ENCODE measurements around the gene ZNF750.
A peak's percentile ranks its signal among the peaks of the same experiment; 100 is the strongest.

ZNF750 gene

DNA sequence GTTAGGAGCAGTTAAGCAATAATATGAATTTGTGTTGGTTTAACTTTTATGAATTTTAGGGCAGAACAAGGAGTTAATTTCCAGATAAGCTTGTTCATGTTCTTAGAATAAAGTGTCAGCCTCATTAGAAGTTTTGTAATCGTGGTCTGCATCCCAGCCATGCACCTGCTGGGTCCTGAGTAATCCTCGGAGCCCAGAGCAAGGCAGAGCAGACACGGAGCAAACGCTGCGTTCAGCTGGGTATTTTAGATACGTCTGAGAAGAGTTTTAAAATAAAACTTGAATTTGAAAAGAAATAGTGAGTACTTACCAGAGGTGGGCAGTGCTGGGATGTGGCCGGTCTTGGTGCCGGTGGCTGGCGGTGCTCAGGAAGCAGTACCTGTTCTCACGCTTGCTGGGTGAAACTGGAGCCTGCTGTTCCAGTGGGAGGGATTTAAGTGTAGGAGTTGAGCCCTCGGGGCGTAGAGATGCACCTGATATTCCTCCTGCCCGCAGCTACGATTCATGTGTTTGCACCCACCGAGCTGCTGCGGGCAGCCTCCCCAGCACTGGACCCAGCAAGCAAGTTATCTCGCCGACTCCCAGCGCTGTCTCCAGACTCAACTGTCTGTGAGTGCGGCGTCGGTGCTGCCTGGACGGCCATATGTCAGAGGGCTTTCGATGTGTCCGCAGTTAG is at the start of gene ZNF750:
ZNF750 (minus strand) TSS at position 406 of the 676 bp plus-strand sequence. CDS start 7,568 bp downstream, outside the sequence.
- H3K4me3 ChIP-seq (ENCODE audit: low read depth in 1 of 5, low read length in 5 of 5): peak within 1 kb of the TSS in 1 of 5 donors; percentile 29
- peaks cover 4 to 55% (median 27%) of the 10 kb centered on the region in 5 donors for H3K4me1 ChIP-seq (ENCODE audit: control insufficient read depth in 5 of 5, insufficient read depth in 5 of 5, low read length in 5 of 5)
- H3K27me3 ChIP-seq (ENCODE audit: control insufficient read depth in 5 of 5, insufficient read depth in 4 of 5, low read length in 5 of 5): no peaks in the 10 kb centered on the region
- peak within 1 kb of the TSS in 1 of 5 donors; percentile 3 for H3K9ac ChIP-seq (ENCODE audit: low read length in 5 of 5)
- H3K36me3 ChIP-seq (ENCODE audit: control insufficient read depth in 5 of 5, insufficient read depth in 5 of 5, low read length in 5 of 5): no peaks in the 10 kb centered on the region
- H3K27ac ChIP-seq (ENCODE audit: low read depth, low read length): peak within 1 kb of the TSS; percentile 47
- no peaks in the 10 kb centered on the region for H3K9me3 ChIP-seq (ENCODE audit: control insufficient read depth in 5 of 5, low read length in 5 of 5)

DNA sequence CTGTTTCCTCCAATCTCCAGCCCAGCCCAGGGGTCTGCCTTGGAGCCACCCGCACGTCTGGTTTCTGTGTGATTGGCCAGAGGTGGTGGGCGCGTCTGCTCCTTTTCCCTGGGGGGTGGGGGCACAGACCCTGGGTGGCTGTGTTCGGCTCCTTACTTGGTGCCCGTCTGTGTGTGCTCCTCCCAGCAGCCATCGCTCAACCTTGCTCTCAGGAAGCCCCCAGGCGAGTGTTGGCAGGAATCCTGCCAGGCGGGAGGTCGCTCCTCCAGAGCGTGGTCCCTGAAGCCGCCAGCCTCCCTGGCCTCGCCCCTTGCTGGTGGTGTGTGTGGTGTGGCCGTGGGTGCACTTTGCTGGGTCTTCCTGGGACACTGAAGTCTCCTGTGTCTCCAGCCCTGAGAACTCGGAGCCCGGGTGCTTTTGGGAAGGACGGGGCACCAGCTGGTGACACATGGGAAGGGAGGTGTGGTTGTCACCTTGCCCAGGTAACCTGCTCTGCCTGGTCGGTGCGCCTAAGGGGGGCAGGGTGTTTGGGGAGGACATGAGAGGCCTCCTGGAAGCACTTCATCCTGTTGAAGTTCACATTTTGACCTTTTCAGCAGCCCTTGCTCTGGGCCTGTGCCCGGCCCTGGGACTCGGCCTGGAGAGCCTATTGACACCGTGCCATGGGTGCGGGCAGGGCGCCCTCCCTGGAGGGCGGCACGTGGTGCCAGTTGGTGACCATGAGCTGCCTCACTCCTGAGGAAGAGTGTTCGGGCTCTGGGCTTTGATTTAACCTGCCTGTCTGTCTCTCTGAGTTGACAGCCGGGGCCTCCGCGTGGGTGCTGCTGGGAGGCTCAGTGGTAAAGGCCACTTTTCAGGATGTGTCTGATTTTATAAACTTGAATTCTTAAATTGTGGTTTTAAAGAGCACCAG is 49.0 kb upstream of the ZNF750 start:
- H3K9me3 ChIP-seq (ENCODE audit: control insufficient read depth in 5 of 5, low read length in 5 of 5): no peaks in the 10 kb centered on the region
- H3K27me3 ChIP-seq (ENCODE audit: control insufficient read depth in 5 of 5, insufficient read depth in 4 of 5, low read length in 5 of 5): peaks cover 0 to 3% (median 0%) of the 10 kb centered on the region in 5 donors
- H3K9ac ChIP-seq (ENCODE audit: low read length in 5 of 5): peak overlapping the region in 2 of 5 donors; percentile 29 to 39
- H3K4me3 ChIP-seq (ENCODE audit: low read depth in 1 of 5, low read length in 5 of 5): no peak overlapping the region
- peaks cover 0 to 14% (median 0%) of the 10 kb centered on the region in 5 donors for H3K36me3 ChIP-seq (ENCODE audit: control insufficient read depth in 5 of 5, insufficient read depth in 5 of 5, low read length in 5 of 5)
- peaks cover 8 to 72% (median 49%) of the 10 kb centered on the region in 5 donors for H3K4me1 ChIP-seq (ENCODE audit: control insufficient read depth in 5 of 5, insufficient read depth in 5 of 5, low read length in 5 of 5)
- no peak overlapping the region for H3K27ac ChIP-seq (ENCODE audit: low read depth, low read length)

DNA sequence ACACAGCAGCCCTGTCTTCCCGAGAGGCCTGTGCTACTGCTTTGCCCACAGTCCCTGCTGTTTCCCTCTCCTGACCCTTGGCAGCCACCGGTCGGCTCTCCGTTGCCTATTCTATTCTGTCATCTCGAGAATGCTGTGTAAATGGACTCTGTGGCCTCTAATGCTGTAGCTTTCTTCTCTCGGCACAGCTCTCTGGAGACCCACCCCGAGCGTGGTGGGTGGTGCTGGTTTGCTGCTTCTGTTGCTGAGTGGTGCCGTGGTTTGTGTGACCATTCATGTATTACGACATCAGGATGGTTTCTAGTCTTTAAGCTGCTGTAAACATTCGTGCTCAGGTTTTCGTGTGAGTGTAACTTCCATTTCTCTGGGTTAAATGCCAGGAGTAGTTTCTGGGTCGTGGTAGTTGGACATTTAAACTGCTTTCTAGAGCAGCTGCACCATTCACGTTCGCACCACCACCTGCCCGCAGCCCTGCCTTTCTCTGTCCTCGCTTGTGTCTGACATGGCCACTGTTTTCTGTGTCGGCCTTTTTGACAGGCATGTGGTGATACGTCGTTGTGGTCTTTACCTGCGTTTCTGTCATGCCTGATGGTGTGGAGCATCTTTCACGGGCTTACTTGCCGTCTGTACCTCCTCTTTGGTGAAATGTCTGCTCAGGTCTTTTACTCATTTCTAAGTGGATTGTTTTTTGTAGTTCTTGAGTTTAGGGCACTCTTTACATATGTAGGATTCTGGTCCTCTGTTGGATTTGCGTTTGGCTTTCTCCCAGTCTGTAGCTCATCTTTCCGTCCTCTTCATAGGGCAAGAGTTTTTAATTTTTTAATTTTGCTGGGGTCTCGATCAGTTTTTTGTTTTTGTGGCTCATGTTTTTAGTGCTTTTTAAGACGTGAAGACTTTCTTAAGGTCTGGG is 47.7 kb upstream of the ZNF750 start:
- no peaks in the 10 kb centered on the region for H3K9me3 ChIP-seq (ENCODE audit: control insufficient read depth in 5 of 5, low read length in 5 of 5)
- H3K4me3 ChIP-seq (ENCODE audit: low read depth in 1 of 5, low read length in 5 of 5): no peak overlapping the region
- peaks cover 0 to 3% (median 0%) of the 10 kb centered on the region in 5 donors for H3K27me3 ChIP-seq (ENCODE audit: control insufficient read depth in 5 of 5, insufficient read depth in 4 of 5, low read length in 5 of 5)
- H3K9ac ChIP-seq (ENCODE audit: low read length in 5 of 5): no peak overlapping the region
- peaks cover 8 to 68% (median 49%) of the 10 kb centered on the region in 5 donors for H3K4me1 ChIP-seq (ENCODE audit: control insufficient read depth in 5 of 5, insufficient read depth in 5 of 5, low read length in 5 of 5)
- H3K27ac ChIP-seq (ENCODE audit: low read depth, low read length): no peak overlapping the region
- H3K36me3 ChIP-seq (ENCODE audit: control insufficient read depth in 5 of 5, insufficient read depth in 5 of 5, low read length in 5 of 5): peaks cover 0 to 14% (median 0%) of the 10 kb centered on the region in 5 donors

DNA sequence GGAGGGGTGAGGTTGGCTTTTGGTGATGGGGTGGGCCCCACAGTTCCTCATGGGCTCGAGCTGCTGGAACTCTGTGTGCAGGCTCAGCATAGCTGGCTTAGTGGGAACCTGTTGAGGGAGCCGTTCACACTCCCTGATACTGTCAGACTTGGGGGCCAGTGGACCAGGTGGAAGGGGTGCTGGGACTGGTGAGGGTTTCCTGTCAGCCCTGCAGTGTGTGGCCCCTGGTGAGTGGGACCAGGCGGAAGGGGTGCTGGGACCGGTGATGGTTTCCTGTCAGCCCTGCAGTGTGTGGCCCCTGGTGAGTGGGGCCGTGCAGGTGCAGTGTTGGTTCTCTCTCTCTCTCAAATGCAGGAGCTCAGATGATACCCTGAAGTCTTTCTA is 45.1 kb upstream of the ZNF750 start:
- Histone ChIP-seq H3K27me3 (ENCODE audit: control insufficient read depth in 5 of 5, insufficient read depth in 4 of 5, low read length in 5 of 5) (no peaks in the 10 kb centered on the region), H3K9ac (ENCODE audit: low read length in 5 of 5) (no peak overlapping the region), H3K9me3 (ENCODE audit: control insufficient read depth in 5 of 5, low read length in 5 of 5) (no peaks in the 10 kb centered on the region), H3K36me3 (ENCODE audit: control insufficient read depth in 5 of 5, insufficient read depth in 5 of 5, low read length in 5 of 5) (peaks cover 0 to 5% (median 0%) of the 10 kb centered on the region in 5 donors), H3K27ac (ENCODE audit: low read depth, low read length) (peak overlapping the region; percentile 10), H3K4me3 (ENCODE audit: low read depth in 1 of 5, low read length in 5 of 5) (no peak overlapping the region), H3K4me1 (ENCODE audit: control insufficient read depth in 5 of 5, insufficient read depth in 5 of 5, low read length in 5 of 5) (peaks cover 9 to 77% (median 59%) of the 10 kb centered on the region in 5 donors)

DNA sequence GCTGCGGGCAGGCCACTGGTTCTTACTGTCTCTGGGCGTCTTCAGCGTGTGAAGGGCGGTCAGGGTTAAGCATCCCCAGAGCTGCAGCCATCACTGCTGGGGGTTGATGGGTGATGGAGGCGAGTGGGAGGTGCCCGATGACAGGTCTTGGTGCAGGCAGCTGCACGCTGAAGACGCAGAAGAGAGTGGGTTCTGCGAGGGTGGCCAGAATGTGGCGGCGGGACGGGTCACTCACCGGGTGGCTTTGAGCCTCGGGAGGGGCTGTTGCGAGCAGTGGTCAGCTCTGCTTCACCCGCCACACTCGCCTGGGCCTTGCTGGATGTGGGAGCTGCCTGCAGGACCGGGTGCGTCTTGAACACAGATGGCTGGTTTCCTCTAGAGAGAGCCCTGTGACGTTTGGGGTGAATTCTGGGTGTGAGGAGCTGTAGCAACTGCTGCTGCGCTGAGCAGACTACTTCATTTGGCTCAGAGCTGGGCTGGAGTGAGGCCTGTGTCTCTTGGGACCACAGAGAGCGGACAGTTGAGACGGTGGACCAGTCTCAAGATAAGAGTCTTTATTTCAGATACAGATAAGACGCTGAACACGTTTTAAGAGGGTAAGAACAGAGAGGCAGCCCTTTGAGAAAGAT is 44.6 kb upstream of the ZNF750 start:
- no peak overlapping the region for H3K4me3 ChIP-seq (ENCODE audit: low read depth in 1 of 5, low read length in 5 of 5)
- H3K9ac ChIP-seq (ENCODE audit: low read length in 5 of 5): no peak overlapping the region
- no peaks in the 10 kb centered on the region for H3K9me3 ChIP-seq (ENCODE audit: control insufficient read depth in 5 of 5, low read length in 5 of 5)
- H3K4me1 ChIP-seq (ENCODE audit: control insufficient read depth in 5 of 5, insufficient read depth in 5 of 5, low read length in 5 of 5): peaks cover 9 to 72% (median 54%) of the 10 kb centered on the region in 5 donors
- peak overlapping the region; percentile 10 for H3K27ac ChIP-seq (ENCODE audit: low read depth, low read length)
- H3K27me3 ChIP-seq (ENCODE audit: control insufficient read depth in 5 of 5, insufficient read depth in 4 of 5, low read length in 5 of 5): no peaks in the 10 kb centered on the region
- H3K36me3 ChIP-seq (ENCODE audit: control insufficient read depth in 5 of 5, insufficient read depth in 5 of 5, low read length in 5 of 5): peaks cover 0 to 5% (median 0%) of the 10 kb centered on the region in 5 donors

DNA sequence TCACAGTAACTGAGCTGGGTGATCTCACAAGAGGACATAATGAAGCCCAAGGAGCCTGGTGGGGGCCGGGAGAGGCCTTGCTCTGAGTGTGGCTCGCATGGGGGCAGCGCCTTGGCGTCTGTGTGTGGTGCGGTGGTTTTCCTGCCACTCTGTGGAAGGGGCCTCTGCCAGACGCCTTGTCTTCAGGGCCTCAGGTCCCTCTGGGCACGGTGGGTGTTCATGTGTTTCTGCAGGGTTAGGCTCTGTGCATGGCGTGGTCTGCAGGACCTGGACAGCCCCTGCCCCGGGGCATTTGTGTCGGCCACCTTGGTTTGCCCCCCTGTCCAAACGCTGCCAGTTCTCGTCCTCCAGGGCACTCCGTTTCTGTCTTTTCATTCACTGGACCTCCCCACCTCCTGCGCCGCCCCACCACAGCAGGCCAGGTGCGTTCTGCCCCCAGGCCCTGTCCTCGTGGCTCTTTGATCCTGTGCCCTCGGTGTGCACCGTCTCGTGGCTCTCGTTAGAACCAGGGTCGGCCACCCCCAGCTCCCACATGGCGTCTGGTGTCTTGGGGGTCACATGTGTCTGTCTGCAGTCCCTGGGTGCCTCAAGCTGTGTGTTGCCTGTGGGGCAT is 43.7 kb upstream of the ZNF750 start:
- Histone ChIP-seq H3K27me3 (ENCODE audit: control insufficient read depth in 5 of 5, insufficient read depth in 4 of 5, low read length in 5 of 5) (no peaks in the 10 kb centered on the region), H3K4me3 (ENCODE audit: low read depth in 1 of 5, low read length in 5 of 5) (no peak overlapping the region), H3K4me1 (ENCODE audit: control insufficient read depth in 5 of 5, insufficient read depth in 5 of 5, low read length in 5 of 5) (peaks cover 9 to 66% (median 44%) of the 10 kb centered on the region in 5 donors), H3K9me3 (ENCODE audit: control insufficient read depth in 5 of 5, low read length in 5 of 5) (no peaks in the 10 kb centered on the region), H3K9ac (ENCODE audit: low read length in 5 of 5) (no peak overlapping the region), H3K27ac (ENCODE audit: low read depth, low read length) (no peak overlapping the region), H3K36me3 (ENCODE audit: control insufficient read depth in 5 of 5, insufficient read depth in 5 of 5, low read length in 5 of 5) (peaks cover 0 to 5% (median 0%) of the 10 kb centered on the region in 5 donors)

DNA sequence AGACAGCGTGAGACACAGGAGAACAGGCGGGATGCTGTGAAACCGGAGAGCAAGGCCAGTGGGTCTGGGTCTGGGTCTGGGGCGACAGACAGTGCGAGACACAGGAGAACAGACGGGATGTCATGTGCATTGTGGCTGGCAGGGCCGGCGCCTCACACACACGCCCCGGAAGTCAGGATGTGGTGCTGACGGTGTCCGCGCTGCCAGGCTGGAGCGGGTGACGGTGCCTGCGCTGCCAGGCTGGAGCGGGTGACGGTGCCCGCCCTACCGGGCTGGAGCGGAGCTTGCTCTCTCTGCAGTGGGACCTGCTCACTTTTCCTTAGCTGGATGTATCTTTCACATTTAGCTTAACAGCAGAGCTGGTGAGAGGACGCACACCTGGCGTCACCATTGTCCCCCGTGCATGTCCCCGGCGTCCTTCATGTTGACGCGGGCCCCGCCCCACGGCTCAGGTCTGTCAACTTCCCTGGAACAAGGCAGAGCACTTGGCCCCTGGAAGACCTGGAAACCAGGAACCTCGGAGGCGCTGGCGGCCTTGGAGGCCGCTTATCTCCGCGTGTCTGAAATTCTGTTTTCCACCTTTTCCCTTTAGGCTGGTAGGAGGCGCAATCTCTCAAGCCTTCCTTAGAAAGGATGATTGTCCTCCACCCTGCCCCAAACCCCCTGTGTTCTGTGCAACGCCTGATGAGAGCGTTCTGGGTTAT is 43.0 kb upstream of the ZNF750 start:
- Histone ChIP-seq H3K27me3 (ENCODE audit: control insufficient read depth in 5 of 5, insufficient read depth in 4 of 5, low read length in 5 of 5) (no peaks in the 10 kb centered on the region), H3K4me3 (ENCODE audit: low read depth in 1 of 5, low read length in 5 of 5) (no peak overlapping the region), H3K4me1 (ENCODE audit: control insufficient read depth in 5 of 5, insufficient read depth in 5 of 5, low read length in 5 of 5) (peaks cover 9 to 63% (median 44%) of the 10 kb centered on the region in 5 donors), H3K27ac (ENCODE audit: low read depth, low read length) (no peak overlapping the region), H3K9me3 (ENCODE audit: control insufficient read depth in 5 of 5, low read length in 5 of 5) (no peaks in the 10 kb centered on the region), H3K36me3 (ENCODE audit: control insufficient read depth in 5 of 5, insufficient read depth in 5 of 5, low read length in 5 of 5) (peaks cover 0 to 7% (median 0%) of the 10 kb centered on the region in 5 donors), H3K9ac (ENCODE audit: low read length in 5 of 5) (peak overlapping the region in 1 of 5 donors; percentile 27)

DNA sequence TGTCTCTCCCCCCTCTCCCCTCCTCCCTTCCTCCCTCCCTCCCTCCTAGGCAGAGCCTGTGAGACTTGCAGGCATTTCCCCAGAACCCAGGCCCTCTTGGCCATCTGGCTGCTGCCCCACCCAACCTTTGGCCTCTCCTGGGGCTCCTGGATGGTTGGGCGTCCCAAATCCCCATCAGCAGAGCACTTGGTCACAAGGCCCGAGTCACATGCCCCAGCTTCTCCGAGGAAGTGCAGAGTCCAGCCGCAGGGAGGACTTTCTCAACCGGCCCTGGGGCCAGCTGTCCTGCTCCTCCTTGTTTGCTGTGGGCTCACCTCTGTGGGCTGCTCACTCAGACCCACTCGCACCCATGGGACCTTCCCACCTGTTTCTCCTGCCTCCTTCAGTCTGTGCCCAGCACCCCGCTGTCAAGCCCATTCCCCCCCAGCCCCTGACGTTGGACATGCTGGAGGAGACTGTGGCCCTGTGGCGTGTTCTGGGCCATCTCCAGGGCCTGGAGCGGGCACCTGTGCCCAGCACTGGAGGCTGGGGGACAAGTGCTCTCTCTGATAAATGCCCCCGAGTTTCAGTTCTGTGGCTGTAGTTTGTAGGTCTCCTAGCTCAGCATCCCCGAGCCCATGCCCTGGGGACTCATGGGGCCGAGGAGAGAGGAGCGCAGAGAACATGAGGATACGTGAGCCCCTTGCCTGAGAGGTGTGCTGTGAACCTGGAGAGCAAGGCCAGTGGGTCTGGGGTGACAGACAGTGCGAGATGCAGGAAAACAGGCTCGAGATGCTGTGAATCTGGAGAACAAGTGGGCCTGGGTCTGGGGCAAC is 42.3 kb upstream of the ZNF750 start:
- H3K27ac ChIP-seq (ENCODE audit: low read depth, low read length): no peak overlapping the region
- no peaks in the 10 kb centered on the region for H3K9me3 ChIP-seq (ENCODE audit: control insufficient read depth in 5 of 5, low read length in 5 of 5)
- peaks cover 0 to 7% (median 0%) of the 10 kb centered on the region in 5 donors for H3K36me3 ChIP-seq (ENCODE audit: control insufficient read depth in 5 of 5, insufficient read depth in 5 of 5, low read length in 5 of 5)
- H3K4me1 ChIP-seq (ENCODE audit: control insufficient read depth in 5 of 5, insufficient read depth in 5 of 5, low read length in 5 of 5): peaks cover 9 to 64% (median 48%) of the 10 kb centered on the region in 5 donors
- no peak overlapping the region for H3K4me3 ChIP-seq (ENCODE audit: low read depth in 1 of 5, low read length in 5 of 5)
- peak overlapping the region in 2 of 5 donors; percentile 22 to 27 for H3K9ac ChIP-seq (ENCODE audit: low read length in 5 of 5)
- H3K27me3 ChIP-seq (ENCODE audit: control insufficient read depth in 5 of 5, insufficient read depth in 4 of 5, low read length in 5 of 5): no peaks in the 10 kb centered on the region

Measured in subcutaneous abdominal adipose tissue (tissue), 5 donors.